ENCODE measurements around the gene MAGI2. TPM values are rescaled to one million over a fixed set of nuclear protein-coding genes. Genes with fewer than 3 reads are reported as not detected.

MAGI2 gene
- total RNA-seq, 2 experiments from 2014 or later: 0.05 to 0.12 TPM

GRCh38 chr7:79175374-79175773 is 278.1 kb downstream of the MAGI2 start:
- Mint-ChIP-seq H3K27ac (no peak overlapping the region), H3K27me3 (peaks cover 2% of the 10 kb centered on the region), H3K36me3 (ENCODE audit: low read depth) (no peaks in the 10 kb centered on the region), H3K9me3 (ENCODE audit: low read depth) (no peaks in the 10 kb centered on the region), H3K4me1 (no peaks in the 10 kb centered on the region), H3K4me3 (no peak overlapping the region)
- ATAC-seq: no peak
- ChIA-PET CTCF (no interaction called here), POLR2A (no interaction called here)
- intact Hi-C loops (cut with DNase I, micrococcal nuclease): loop anchor here in 1 of 2 experiments (5.0 to 10.0 kb wide), 2 partner anchors 663 to 1521 kb away; no protein-coding TSS in a partner anchor
- DNase-seq: no peak

GRCh38 chr7:79165225-79165624 is 288.2 kb downstream of the MAGI2 start:
- Mint-ChIP-seq H3K27ac (no peak overlapping the region), H3K27me3 (no peaks in the 10 kb centered on the region), H3K4me1 (no peaks in the 10 kb centered on the region), H3K4me3 (no peak overlapping the region), H3K36me3 (ENCODE audit: low read depth) (no peaks in the 10 kb centered on the region), H3K9me3 (ENCODE audit: low read depth) (peaks cover 1% of the 10 kb centered on the region)
- DNase-seq: no peak
- intact Hi-C loops (cut with DNase I, micrococcal nuclease): no loop called here
- no peak for ATAC-seq
- ChIA-PET CTCF (no interaction called here), POLR2A (no interaction called here)

GRCh38 chr7:79159040-79159664 is 294.3 kb downstream of the MAGI2 start:
- ChIA-PET POLR2A (no interaction called here), CTCF (interaction anchor here (1.0 kb wide), 1 partner anchor 18 kb away, joined by 3 read pairs; no protein-coding TSS in a partner anchor)
- H3K4me1 Mint-ChIP-seq: no peaks in the 10 kb centered on the region
- ATAC-seq: no peak
- DNase-seq: no peak
- no peak overlapping the region for H3K4me3 Mint-ChIP-seq
- no peaks in the 10 kb centered on the region for H3K27me3 Mint-ChIP-seq
- intact Hi-C loops (cut with DNase I, micrococcal nuclease): no loop called here
- peaks cover 4% of the 10 kb centered on the region for H3K9me3 Mint-ChIP-seq (ENCODE audit: low read depth)
- no peak overlapping the region for H3K27ac Mint-ChIP-seq
- no peaks in the 10 kb centered on the region for H3K36me3 Mint-ChIP-seq (ENCODE audit: low read depth)

DNA sequence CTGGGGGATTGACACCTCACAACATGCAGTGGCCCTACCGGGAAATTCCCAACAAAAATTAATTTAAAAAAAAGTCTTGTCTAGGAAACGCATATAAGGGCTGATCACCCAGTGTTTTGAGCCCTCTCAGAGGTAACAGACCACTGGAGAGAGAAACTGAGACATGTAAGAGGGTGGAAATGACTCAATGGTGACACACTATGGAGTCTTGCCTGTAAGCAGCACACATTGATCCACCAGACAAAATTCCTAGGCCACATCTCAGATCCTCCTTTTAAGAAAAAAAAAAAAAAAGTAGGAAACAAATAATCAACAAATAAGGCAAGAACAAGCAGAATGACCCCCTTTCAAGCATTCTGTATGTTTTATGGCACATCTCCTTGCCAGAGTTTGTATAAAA is 296.2 kb downstream of the MAGI2 start:
- Mint-ChIP-seq H3K4me3 (no peak overlapping the region), H3K27me3 (no peaks in the 10 kb centered on the region), H3K4me1 (no peaks in the 10 kb centered on the region), H3K36me3 (ENCODE audit: low read depth) (no peaks in the 10 kb centered on the region), H3K27ac (no peak overlapping the region), H3K9me3 (ENCODE audit: low read depth) (peaks cover 4% of the 10 kb centered on the region)
- ATAC-seq (no peak), DNase-seq (no peak)
- CTCF ChIA-PET: no interaction called here
- intact Hi-C loops (cut with DNase I, micrococcal nuclease): no loop called here
- POLR2A ChIA-PET: no interaction called here

DNA sequence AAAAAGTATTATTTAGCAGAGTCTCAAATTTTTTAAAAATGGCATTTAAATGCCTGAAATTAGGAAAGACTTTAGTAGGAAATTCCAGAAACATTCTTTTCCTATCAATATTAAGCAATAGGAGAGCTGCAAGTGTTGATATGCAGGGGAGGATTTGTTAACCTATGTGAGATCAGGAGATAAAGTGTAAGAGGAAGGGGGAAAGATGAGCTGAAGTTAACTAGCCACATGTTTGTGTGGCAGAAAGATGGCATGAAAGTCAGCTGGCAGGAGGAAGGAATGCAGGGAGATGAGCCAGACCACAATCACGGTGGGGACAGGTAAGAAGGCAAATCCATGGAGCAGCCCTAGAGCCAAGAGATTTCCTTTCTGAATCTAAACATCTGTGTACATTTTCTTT is 303.6 kb downstream of the MAGI2 start:
- Mint-ChIP-seq H3K9me3 (ENCODE audit: low read depth) (no peaks in the 10 kb centered on the region), H3K4me3 (no peak overlapping the region), H3K27ac (no peak overlapping the region), H3K4me1 (no peaks in the 10 kb centered on the region), H3K36me3 (ENCODE audit: low read depth) (no peaks in the 10 kb centered on the region), H3K27me3 (no peaks in the 10 kb centered on the region)
- ATAC-seq: no peak
- intact Hi-C loops (cut with DNase I, micrococcal nuclease): no loop called here
- ChIA-PET CTCF (no interaction called here), POLR2A (no interaction called here)
- no peak for DNase-seq

GRCh38 chr7:79142706-79143105 is 310.8 kb downstream of the MAGI2 start:
- no peaks in the 10 kb centered on the region for H3K4me1 Mint-ChIP-seq

DNA sequence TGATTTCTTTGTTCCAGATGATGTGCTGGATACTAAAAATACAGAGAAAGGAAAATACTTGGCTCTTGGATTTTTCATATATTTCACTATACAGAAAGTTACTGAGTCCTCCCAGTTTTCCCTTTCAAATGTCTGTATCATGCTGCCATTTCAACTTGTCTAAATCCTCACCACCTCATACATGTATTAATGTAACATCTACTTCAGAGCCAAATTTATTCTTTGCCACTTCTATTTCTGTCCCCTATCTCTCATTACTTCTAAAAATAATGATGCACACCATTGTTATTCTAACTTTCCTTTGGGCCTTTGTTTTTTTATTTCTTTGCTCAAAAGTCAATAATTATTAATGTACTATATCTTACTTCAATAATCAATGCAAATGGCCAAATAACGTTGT is 312.2 kb downstream of the MAGI2 start:
- intact Hi-C loops (cut with DNase I, micrococcal nuclease): no loop called here
- no peaks in the 10 kb centered on the region for H3K4me1 Mint-ChIP-seq
- H3K27ac Mint-ChIP-seq: no peak overlapping the region
- ChIA-PET POLR2A (no interaction called here), CTCF (no interaction called here)
- ATAC-seq (no peak), DNase-seq (no peak)
- H3K36me3 Mint-ChIP-seq (ENCODE audit: low read depth): no peaks in the 10 kb centered on the region
- H3K27me3 Mint-ChIP-seq: no peaks in the 10 kb centered on the region
- peaks cover 1% of the 10 kb centered on the region for H3K9me3 Mint-ChIP-seq (ENCODE audit: low read depth)
- H3K4me3 Mint-ChIP-seq: no peak overlapping the region

More at GRCh38 chr7:79142706-79143105, 310.8 kb downstream of the MAGI2 start:
- no peaks in the 10 kb centered on the region for H3K9me3 Mint-ChIP-seq (ENCODE audit: low read depth)
- no peak overlapping the region for H3K27ac Mint-ChIP-seq
- ChIA-PET CTCF (no interaction called here), POLR2A (no interaction called here)
- H3K4me3 Mint-ChIP-seq: no peak overlapping the region
- intact Hi-C loops (cut with DNase I, micrococcal nuclease): no loop called here
- ATAC-seq (no peak), DNase-seq (no peak)
- H3K27me3 Mint-ChIP-seq: no peaks in the 10 kb centered on the region
- no peaks in the 10 kb centered on the region for H3K36me3 Mint-ChIP-seq (ENCODE audit: low read depth)

- ATAC-seq: no peak
- CTCF ChIA-PET: no interaction called here
- DNase-seq: no peak
- Mint-ChIP-seq H3K4me3 (no peak overlapping the region), H3K27ac (no peak overlapping the region), H3K36me3 (ENCODE audit: low read depth) (no peaks in the 10 kb centered on the region), H3K4me1 (no peaks in the 10 kb centered on the region), H3K9me3 (ENCODE audit: low read depth) (peaks cover 2% of the 10 kb centered on the region), H3K27me3 (no peaks in the 10 kb centered on the region)
- intact Hi-C loops (cut with DNase I, micrococcal nuclease): no loop called here
- POLR2A ChIA-PET: no interaction called here
Measured at GRCh38 chr7:79137942-79138341, 315.5 kb downstream of the MAGI2 start.

DNA sequence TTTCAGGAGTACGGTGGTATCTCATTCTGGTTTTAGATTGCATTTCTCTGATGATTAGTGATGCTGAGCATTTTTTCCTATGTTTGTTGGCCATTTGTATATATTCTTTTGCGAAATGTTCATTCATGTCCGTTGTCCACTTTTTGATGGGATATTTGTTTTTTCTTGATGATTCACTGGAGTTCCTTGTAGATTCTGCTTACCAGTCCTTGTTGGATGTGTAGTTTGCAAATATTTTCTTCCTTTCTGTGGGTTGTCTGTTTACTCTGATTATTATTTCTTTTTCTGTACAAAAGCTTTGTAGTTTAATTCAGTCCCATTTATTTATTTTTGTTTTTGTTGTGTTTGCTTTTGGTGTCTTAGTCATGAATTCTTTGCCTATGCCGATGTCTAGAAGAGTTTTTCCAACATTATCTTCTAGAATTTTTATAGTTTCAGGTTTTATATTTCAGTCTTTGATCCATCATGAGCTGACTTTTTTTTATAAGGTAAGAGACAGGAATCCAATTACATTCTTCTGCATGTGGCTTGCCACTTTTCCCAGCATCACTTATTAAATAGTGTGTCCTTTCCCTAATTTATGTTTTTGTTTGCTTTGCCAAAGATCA is 320.5 kb downstream of the MAGI2 start:
- intact Hi-C loops (cut with DNase I, micrococcal nuclease): no loop called here
- no peak for ATAC-seq
- no peak overlapping the region for H3K27ac Mint-ChIP-seq
- no peak for DNase-seq
- no peaks in the 10 kb centered on the region for H3K36me3 Mint-ChIP-seq (ENCODE audit: low read depth)
- H3K4me3 Mint-ChIP-seq: no peak overlapping the region
- peaks cover 4% of the 10 kb centered on the region for H3K9me3 Mint-ChIP-seq (ENCODE audit: low read depth)
- ChIA-PET POLR2A (no interaction called here), CTCF (no interaction called here)
- H3K27me3 Mint-ChIP-seq: no peaks in the 10 kb centered on the region
- H3K4me1 Mint-ChIP-seq: no peaks in the 10 kb centered on the region

GRCh38 chr7:79130715-79131114 is 322.8 kb downstream of the MAGI2 start:
- ChIA-PET POLR2A (no interaction called here), CTCF (interaction anchor here (0.9 kb wide), 1 partner anchor 23 kb away, joined by 3 read pairs; no protein-coding TSS in a partner anchor)
- intact Hi-C loops (cut with DNase I, micrococcal nuclease): no loop called here
- H3K27ac Mint-ChIP-seq: no peak overlapping the region
- no peaks in the 10 kb centered on the region for H3K36me3 Mint-ChIP-seq (ENCODE audit: low read depth)
- peaks cover 2% of the 10 kb centered on the region for H3K9me3 Mint-ChIP-seq (ENCODE audit: low read depth)
- DNase-seq: no peak
- H3K4me1 Mint-ChIP-seq: no peaks in the 10 kb centered on the region
- no peak for ATAC-seq
- no peaks in the 10 kb centered on the region for H3K27me3 Mint-ChIP-seq
- no peak overlapping the region for H3K4me3 Mint-ChIP-seq

- CTCF ChIA-PET: no interaction called here
- no peaks in the 10 kb centered on the region for H3K4me1 Mint-ChIP-seq
- no peak for DNase-seq
- peaks cover 10% of the 10 kb centered on the region for H3K9me3 Mint-ChIP-seq (ENCODE audit: low read depth)
- ATAC-seq: no peak
- POLR2A ChIA-PET: no interaction called here
- intact Hi-C loops (cut with DNase I, micrococcal nuclease): no loop called here
- H3K36me3 Mint-ChIP-seq (ENCODE audit: low read depth): no peaks in the 10 kb centered on the region
- no peak overlapping the region for H3K4me3 Mint-ChIP-seq
- H3K27me3 Mint-ChIP-seq: no peaks in the 10 kb centered on the region
- H3K27ac Mint-ChIP-seq: no peak overlapping the region
Measured at GRCh38 chr7:79124331-79124730, 329.1 kb downstream of the MAGI2 start.

- H3K36me3 Mint-ChIP-seq (ENCODE audit: low read depth): no peaks in the 10 kb centered on the region
- CTCF ChIA-PET: interaction anchor here (0.5 to 0.6 kb wide), 2 partner anchors 247 to 624 kb away, joined by 3 read pairs; no protein-coding TSS in a partner anchor
Measured at GRCh38 chr7:79118143-79118542, 335.3 kb downstream of the MAGI2 start.

More at GRCh38 chr7:79118143-79118542, 335.3 kb downstream of the MAGI2 start:
- DNase-seq (no peak), ATAC-seq (no peak)
- POLR2A ChIA-PET: no interaction called here
- Mint-ChIP-seq H3K9me3 (ENCODE audit: low read depth) (peaks cover 3% of the 10 kb centered on the region), H3K27ac (no peak overlapping the region), H3K27me3 (no peaks in the 10 kb centered on the region), H3K4me3 (no peak overlapping the region), H3K4me1 (no peaks in the 10 kb centered on the region)
- intact Hi-C loops (cut with DNase I, micrococcal nuclease): loop anchor here in 1 of 2 experiments (5.0 kb wide), 1 partner anchor 261 kb away; no protein-coding TSS in a partner anchor

All from activated CD4-positive, alpha-beta T cell treated with anti-CD3 and anti-CD28 coated beads for 36 hours (primary cell).